Activated naive CD8-positive, alpha-beta T cell treated with anti-CD3 and anti-CD28 coated beads, Interleukin-2, amount 50 U/mL, for 24 hours (primary cell): ENCODE data around the gene UBAC2.

Experiments
- ATAC-seq: fragments of 150-1000 bp; cut with Tn5 transposase; one replicate; pipeline ENCODE4 v1.10.0; 2021
- DNase-seq: peaks from one replicate; pipeline ENCODE4 v3.0.0; 2021
- H3K27ac Mint-ChIP-seq: one replicate; pipeline ENCODE4 v1.8.0; 2021; ENCODE audit warnings: mild to moderate bottlenecking, mixed read lengths
- H3K27me3 Mint-ChIP-seq: one replicate; pipeline ENCODE4 v1.8.0; 2021; ENCODE audit warnings: mixed read lengths
- H3K36me3 Mint-ChIP-seq: one replicate; pipeline ENCODE4 v1.8.0; 2021; ENCODE audit warnings: low read depth, mixed read lengths
- H3K4me1 Mint-ChIP-seq: one replicate; pipeline ENCODE4 v1.8.0; 2021; ENCODE audit warnings: mixed read lengths
- H3K4me3 Mint-ChIP-seq: one replicate; pipeline ENCODE4 v1.8.0; 2021; ENCODE audit warnings: mild to moderate bottlenecking, moderate library complexity, mixed read lengths
- H3K9me3 Mint-ChIP-seq: one replicate; pipeline ENCODE4 v1.8.0; 2021; ENCODE audit warnings: mixed read lengths

UBAC2 gene, protein sequence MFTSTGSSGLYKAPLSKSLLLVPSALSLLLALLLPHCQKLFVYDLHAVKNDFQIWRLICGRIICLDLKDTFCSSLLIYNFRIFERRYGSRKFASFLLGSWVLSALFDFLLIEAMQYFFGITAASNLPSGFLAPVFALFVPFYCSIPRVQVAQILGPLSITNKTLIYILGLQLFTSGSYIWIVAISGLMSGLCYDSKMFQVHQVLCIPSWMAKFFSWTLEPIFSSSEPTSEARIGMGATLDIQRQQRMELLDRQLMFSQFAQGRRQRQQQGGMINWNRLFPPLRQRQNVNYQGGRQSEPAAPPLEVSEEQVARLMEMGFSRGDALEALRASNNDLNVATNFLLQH

DNA sequence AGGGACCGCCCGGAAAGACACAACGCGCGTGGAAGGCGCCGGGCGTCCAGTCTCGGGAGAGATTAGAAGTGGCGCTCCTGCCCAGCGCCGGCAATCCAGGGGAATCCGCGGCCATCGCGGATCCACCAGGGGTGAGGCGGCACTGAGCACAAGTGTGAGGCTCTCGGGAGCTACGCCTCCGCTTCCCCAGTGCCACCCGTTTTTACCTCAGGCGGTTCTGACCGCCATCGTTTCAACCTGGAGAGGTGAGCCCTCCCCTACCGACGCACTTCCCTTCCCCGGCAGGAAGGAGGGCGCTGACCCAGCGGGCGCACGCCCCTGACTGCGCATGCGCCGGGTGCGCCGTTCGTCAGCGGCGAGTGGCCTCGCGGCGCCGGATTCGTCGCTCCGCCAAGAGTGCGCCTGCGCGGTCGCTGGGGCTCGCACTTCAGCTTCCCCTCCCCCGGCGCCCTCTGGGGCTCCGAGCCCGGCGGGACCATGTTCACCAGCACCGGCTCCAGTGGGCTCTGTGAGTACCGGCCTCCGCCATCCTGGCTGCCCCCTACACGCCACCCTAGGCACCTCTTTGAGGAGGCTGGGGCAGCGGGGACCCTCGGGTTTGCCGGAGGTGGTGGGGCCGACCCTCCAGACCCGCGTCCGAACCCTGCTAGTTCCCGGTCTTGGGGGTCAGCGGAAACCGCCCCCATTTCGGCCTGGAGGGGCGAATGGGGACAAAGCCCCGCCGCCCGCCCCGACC, at the start of gene UBAC2:
Gene UBAC2, plus strand, starts transcription at position 423 of the 736 bp plus-strand sequence. Its CDS starts 55 bp downstream, at position 478.
- Mint-ChIP-seq H3K4me3 (peak within 1 kb of the TSS; percentile 93), H3K27me3 (peaks cover 2% of the 10 kb centered on the region), H3K4me1 (peaks cover 70% of the 10 kb centered on the region), H3K36me3 (peaks cover 26% of the 10 kb centered on the region), H3K27ac (peak within 1 kb of the TSS; percentile 94), H3K9me3 (no peaks in the 10 kb centered on the region)
- DNase-seq: peak; percentile 98
- peak; percentile 77 for ATAC-seq

DNA sequence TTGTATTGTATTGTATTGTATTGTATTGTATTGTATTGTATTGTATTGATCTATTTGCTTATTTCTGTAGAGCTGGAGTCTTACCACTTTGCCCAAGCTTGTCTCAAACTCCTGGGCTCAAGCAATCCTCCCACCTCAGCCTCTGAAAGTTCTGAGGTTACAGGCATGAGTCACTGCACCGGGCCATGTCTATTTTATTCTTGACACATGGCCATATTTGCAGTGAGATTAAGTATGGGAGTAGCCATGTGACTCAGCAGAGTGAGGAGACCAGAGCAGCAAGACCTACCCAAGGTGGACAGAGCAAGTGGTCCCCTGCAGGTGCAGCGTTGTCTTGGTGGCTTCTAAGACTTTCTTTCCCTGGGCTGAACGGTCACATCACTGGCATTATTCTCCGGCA, 49.1 kb upstream of the UBAC2 start:
- no peak overlapping the region for H3K27ac Mint-ChIP-seq
- no peaks in the 10 kb centered on the region for H3K27me3 Mint-ChIP-seq
- no peaks in the 10 kb centered on the region for H3K9me3 Mint-ChIP-seq
- H3K36me3 Mint-ChIP-seq: no peaks in the 10 kb centered on the region
- H3K4me1 Mint-ChIP-seq: peaks cover 12% of the 10 kb centered on the region
- ATAC-seq (peak; percentile 80), DNase-seq (peak; percentile 14)
- no peak overlapping the region for H3K4me3 Mint-ChIP-seq

DNA sequence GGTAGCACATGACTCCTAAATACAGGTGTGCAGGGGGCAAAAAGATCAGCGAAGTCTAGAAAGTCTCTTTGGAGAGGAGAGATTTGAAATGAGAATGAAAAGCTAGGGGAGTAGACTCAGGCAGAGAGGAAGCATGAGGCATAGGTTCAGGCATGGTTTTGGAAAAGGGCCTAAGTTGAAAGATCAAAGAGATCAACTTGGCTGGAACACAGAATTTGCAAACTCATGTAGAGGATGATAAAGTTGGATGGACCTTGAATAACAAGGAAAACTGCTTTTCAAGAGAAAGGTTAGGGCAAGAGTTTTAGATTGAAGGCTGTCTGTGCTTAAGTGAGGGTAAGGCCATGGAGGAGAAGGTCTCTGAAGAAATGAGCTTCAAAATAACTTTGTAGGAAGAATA, 47.4 kb upstream of the UBAC2 start:
- ATAC-seq (no peak), DNase-seq (no peak)
- H3K4me1 Mint-ChIP-seq: peaks cover 12% of the 10 kb centered on the region
- no peaks in the 10 kb centered on the region for H3K9me3 Mint-ChIP-seq
- H3K27ac Mint-ChIP-seq: no peak overlapping the region
- no peak overlapping the region for H3K4me3 Mint-ChIP-seq
- H3K36me3 Mint-ChIP-seq: no peaks in the 10 kb centered on the region
- H3K27me3 Mint-ChIP-seq: peaks cover 3% of the 10 kb centered on the region

DNA sequence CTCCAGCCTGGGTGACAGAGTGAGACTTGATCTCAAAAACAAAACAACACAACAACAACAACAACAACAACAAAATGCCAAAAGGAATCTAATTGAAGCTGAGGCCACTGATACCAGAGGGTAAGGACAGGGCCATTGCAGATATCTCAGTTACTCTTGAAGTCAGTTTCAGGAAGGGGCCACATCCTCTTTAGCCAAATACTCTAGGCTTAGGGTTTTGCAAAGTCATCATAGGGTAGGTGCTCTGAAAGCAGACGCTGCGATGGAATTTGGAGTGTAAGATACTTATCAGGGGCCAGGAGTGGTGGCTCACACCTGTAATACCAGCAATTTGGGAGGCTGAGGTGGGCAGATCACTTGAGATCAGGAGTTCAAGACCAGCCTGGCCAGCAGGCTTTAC, 46.6 kb upstream of the UBAC2 start:
- Mint-ChIP-seq H3K4me1 (peaks cover 12% of the 10 kb centered on the region), H3K4me3 (no peak overlapping the region), H3K9me3 (no peaks in the 10 kb centered on the region), H3K27ac (no peak overlapping the region), H3K36me3 (no peaks in the 10 kb centered on the region), H3K27me3 (peaks cover 7% of the 10 kb centered on the region)
- DNase-seq (no peak), ATAC-seq (no peak)

DNA sequence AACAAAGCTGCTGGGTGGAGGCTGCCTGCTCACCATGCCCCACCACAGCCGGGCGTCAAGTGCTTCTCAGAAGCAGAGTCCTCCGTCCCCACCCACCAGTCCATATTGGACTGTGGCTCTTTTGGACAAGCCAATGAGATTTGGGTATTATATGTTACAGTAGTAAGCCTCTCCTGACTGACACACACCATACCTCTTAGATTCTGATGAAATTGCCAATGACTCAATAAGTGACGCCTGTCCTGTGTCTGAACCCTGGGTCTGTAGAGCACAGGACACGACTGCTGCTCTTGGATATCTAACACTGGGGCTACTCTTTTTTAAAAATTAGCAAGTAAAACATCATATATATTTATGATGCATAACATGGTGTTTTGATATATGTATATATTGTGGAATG, 44.8 kb upstream of the UBAC2 start:
- no peak for DNase-seq
- H3K27me3 Mint-ChIP-seq: peaks cover 12% of the 10 kb centered on the region

DNA sequence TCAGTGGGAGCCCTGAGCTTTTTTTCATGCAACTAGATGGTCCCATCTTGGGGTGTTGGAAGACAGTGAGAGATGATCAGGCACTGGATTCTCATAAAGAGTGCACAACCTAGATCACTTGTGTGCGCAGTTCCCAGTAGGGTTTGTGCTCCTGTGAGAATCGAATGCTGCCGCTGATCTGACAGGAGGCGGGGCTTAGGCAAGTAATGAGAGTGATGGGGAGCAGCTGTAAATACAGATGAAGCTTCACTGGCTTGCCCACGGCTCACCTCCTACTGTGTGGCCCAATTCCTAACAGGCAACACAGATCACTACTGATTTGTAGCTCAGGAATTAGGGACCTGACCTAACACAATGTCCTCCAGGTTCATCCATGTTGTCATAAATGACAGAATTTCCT, 43.6 kb upstream of the UBAC2 start:
- ATAC-seq (no peak), DNase-seq (no peak)
- no peaks in the 10 kb centered on the region for H3K36me3 Mint-ChIP-seq
- no peak overlapping the region for H3K27ac Mint-ChIP-seq
- H3K4me1 Mint-ChIP-seq: no peaks in the 10 kb centered on the region
- no peak overlapping the region for H3K4me3 Mint-ChIP-seq
- no peaks in the 10 kb centered on the region for H3K9me3 Mint-ChIP-seq
- peaks cover 12% of the 10 kb centered on the region for H3K27me3 Mint-ChIP-seq

More for the DNA sequence above, 44.8 kb upstream of the UBAC2 start:
- H3K36me3 Mint-ChIP-seq: no peaks in the 10 kb centered on the region
- no peak overlapping the region for H3K27ac Mint-ChIP-seq
- no peak for ATAC-seq
- H3K4me3 Mint-ChIP-seq: no peak overlapping the region
- peaks cover 10% of the 10 kb centered on the region for H3K4me1 Mint-ChIP-seq
- H3K9me3 Mint-ChIP-seq: no peaks in the 10 kb centered on the region

DNA sequence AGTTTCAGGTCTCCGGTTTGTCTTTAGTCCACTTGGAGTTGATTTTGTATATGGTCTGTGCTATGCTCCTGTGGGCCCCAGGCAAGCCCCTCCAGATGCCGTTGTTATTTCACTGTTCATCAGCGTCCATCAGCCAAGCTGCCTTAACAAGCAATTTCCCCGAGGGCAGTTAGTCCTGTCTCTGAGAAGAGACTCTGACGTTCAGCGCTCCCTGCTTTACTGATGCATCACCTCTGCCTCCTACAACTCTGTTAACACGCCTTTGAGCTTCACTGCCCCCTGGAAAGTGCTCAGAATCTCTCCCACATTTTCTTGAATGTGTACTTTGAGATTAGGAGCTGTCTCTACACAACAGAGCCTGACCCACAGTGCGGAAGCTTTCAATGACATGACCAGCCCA, 41.8 kb upstream of the UBAC2 start:
- H3K27me3 Mint-ChIP-seq: peaks cover 12% of the 10 kb centered on the region
- DNase-seq (no peak), ATAC-seq (no peak)

DNA sequence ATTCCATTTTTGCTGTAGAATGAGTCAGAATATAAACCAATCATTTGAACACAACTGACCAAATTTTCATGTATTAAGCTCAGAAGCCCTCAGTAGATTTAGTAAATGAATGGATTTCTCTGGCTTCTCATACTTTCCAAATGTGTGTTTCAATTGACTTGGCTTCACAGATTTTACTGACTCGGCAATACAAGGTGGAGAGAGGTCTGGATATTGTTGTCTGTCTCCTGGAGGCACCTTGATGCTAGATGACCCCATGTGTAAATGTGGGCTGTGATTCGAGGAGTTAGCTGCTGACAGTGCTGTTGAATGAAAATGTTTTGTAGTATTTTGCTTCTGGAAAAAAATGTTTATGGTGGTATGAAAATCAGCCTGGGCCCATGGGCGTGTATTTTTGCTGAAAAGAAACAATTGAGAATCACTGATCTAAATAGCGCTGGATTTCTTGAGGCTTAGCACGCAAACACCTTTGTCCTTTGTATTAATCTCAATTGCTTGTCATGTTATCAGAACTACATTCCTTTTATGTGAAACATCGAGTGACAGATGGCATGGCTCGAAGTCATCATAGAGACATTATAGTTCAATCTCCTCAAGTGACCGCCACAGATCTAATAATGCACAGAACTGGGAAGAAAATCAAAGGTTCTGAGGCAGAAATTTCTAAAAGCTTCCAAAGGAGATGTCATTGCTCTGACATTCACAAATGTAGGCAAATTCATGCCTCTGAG, 41.2 kb upstream of the UBAC2 start:
- H3K27ac Mint-ChIP-seq: no peak overlapping the region
- no peaks in the 10 kb centered on the region for H3K9me3 Mint-ChIP-seq
- no peaks in the 10 kb centered on the region for H3K4me1 Mint-ChIP-seq
- no peak overlapping the region for H3K4me3 Mint-ChIP-seq
- peaks cover 12% of the 10 kb centered on the region for H3K27me3 Mint-ChIP-seq
- ATAC-seq (no peak), DNase-seq (no peak)
- H3K36me3 Mint-ChIP-seq: no peaks in the 10 kb centered on the region

More for the DNA sequence above, 41.8 kb upstream of the UBAC2 start:
- Mint-ChIP-seq H3K9me3 (no peaks in the 10 kb centered on the region), H3K36me3 (no peaks in the 10 kb centered on the region), H3K27ac (no peak overlapping the region), H3K4me3 (no peak overlapping the region), H3K4me1 (no peaks in the 10 kb centered on the region)

DNA sequence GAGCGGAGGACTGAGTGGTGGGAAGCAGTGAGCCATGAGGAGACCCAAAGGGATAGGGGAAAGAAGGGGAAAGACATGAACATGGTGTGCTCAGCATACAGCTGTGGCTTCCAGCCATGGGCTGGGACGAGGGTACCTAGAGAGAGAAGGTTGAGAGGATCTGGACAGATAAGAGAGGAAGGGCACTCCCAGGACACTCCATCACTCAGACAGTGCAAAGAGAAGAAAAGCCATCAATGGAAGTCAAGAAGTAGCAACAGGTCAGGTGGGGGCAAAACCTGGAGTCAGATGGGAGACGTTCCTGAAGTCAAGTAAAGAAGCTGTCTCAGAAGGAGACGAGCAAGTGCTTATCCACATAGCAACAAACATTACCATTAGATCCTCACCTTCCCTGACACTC, 40.2 kb upstream of the UBAC2 start:
- no peaks in the 10 kb centered on the region for H3K9me3 Mint-ChIP-seq
- no peak for DNase-seq
- peaks cover 12% of the 10 kb centered on the region for H3K27me3 Mint-ChIP-seq
- H3K4me1 Mint-ChIP-seq: no peaks in the 10 kb centered on the region
- H3K4me3 Mint-ChIP-seq: no peak overlapping the region
- no peak overlapping the region for H3K27ac Mint-ChIP-seq
- ATAC-seq: no peak
- no peaks in the 10 kb centered on the region for H3K36me3 Mint-ChIP-seq

DNA sequence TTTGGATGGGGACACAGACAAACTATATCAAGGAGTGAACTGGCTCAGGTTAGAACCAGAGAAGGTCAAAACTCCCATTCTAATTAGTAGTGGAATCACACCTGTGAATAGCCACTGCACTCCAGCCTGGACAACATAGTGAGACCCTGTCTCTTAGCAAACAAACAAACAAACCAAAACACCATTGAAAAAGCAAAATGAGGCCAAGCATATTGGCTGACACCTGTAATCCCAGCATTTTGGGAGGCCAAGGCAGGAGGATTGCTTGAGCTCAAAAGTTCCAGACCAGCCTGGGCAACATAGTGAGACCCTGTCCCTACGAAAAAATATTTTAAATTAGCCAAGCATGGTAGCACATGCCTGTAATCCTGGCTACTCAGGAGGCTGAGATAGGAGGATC, 39.1 kb upstream of the UBAC2 start:
- H3K36me3 Mint-ChIP-seq: no peaks in the 10 kb centered on the region
- H3K27me3 Mint-ChIP-seq: peaks cover 12% of the 10 kb centered on the region
- H3K4me3 Mint-ChIP-seq: no peak overlapping the region
- ATAC-seq (no peak), DNase-seq (no peak)
- H3K9me3 Mint-ChIP-seq: no peaks in the 10 kb centered on the region
- H3K27ac Mint-ChIP-seq: no peak overlapping the region
- H3K4me1 Mint-ChIP-seq: no peaks in the 10 kb centered on the region

DNA sequence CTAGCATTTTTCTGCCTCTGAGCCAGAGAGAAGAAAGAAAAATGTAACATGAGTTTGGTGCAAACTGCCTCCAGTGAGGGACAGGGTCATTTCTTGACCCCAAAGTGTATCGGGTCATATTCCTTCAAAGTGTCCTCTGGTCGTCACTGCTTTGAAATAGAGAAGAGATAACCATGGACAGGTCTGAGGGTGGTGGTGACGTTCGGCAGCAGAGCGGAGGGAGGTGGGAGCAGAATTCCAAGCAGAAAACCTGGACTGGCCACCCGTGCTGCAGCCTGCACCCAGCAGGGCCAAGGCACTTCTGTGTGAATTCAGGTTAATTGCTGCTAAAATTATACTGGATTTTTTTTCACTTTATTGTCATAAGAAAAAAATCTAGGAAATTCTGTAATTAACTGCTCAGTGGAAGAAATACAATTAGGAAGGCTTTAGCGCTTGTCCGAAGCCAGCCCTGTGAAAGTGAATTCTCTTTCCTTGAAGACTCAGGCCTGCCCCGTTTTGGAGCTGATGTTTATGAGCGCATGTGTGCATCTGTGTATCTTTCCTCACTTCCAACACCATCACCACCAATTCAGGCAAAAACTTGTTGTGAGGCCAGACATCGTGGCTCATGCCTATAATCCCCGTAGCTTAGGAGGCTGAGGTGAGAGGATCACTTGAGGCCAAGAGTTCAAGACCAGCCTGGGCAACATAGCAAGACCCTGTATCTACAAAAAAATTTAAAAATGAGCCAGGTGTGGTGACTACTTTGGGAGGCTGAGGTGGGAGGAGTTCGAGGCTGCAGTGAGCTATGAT, 37.9 kb upstream of the UBAC2 start:
- no peak overlapping the region for H3K27ac Mint-ChIP-seq
- H3K27me3 Mint-ChIP-seq: peaks cover 12% of the 10 kb centered on the region
- DNase-seq (no peak), ATAC-seq (no peak)
- H3K36me3 Mint-ChIP-seq: no peaks in the 10 kb centered on the region
- no peaks in the 10 kb centered on the region for H3K9me3 Mint-ChIP-seq
- no peak overlapping the region for H3K4me3 Mint-ChIP-seq
- H3K4me1 Mint-ChIP-seq: no peaks in the 10 kb centered on the region

DNA sequence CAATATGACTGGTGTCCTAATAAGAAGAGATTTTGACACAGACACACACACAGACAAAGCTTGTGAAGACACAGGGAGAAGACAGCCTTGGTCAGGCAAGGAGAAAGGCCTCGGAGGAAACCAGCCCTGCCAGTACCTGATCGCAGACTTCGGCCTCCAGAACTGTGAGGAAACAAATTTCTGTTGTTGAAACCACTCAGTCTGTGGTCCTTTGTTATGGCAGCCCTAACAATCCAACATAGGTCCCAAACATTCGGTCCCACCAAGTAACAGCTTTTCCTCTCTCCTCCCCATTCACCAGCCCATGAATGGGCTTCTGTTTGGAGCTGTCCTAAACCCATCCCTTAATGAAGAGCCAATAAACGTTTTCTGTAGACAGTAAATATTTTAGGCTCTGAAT, 36.4 kb upstream of the UBAC2 start:
- DNase-seq (no peak), ATAC-seq (no peak)
- Mint-ChIP-seq H3K4me1 (no peaks in the 10 kb centered on the region), H3K27me3 (peaks cover 4% of the 10 kb centered on the region), H3K9me3 (no peaks in the 10 kb centered on the region), H3K27ac (no peak overlapping the region), H3K36me3 (no peaks in the 10 kb centered on the region), H3K4me3 (no peak overlapping the region)

DNA sequence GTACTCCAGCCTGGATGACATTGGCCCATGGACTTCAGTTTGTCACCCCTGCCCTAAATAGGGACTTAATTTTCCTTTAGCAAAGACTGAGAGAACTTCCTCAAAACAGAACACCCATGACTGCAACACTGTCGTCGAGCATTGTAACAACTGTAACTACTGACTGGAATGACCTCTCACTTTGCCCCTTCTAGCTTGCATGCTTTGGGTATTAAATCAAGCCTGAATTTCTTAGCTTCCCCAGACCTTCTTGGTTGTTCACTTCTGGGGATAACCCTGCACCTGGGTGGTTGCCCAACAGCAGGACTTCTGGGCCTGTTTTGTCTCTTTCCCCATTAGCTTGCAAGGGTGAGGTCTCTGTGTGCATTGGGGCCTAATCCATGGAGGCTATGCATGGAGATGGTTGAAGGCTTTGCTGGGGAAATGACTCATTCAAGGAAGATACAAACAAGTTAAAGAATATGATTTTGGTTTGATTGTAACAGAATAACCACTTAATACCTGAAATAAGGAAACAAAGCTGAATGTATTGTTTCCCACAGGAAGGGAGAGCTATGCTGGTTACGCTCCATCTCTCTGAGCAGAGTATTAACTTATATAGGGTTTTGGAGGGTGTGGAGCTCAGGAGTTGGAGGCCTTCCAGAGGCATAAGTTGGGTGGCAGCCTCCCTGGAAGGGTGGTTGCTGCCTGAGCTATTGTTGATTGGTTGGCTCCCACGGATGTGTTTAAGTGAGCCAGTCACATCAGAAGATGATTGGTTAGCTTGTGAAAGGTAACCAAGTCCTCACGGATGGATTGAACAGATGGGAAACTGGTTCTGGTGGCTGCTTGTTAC, 34.7 kb upstream of the UBAC2 start:
- H3K9me3 Mint-ChIP-seq: no peaks in the 10 kb centered on the region
- ATAC-seq (no peak), DNase-seq (no peak)
- H3K27ac Mint-ChIP-seq: no peak overlapping the region
- no peaks in the 10 kb centered on the region for H3K27me3 Mint-ChIP-seq
- no peaks in the 10 kb centered on the region for H3K36me3 Mint-ChIP-seq
- no peaks in the 10 kb centered on the region for H3K4me1 Mint-ChIP-seq
- no peak overlapping the region for H3K4me3 Mint-ChIP-seq
